ENCODE data around the gene LRIG1.

- TF ChIP-seq CTCF (conservative IDR thresholded peaks at IDR 0.05; ENCODE audit: low read depth, low read length) (no peak), EZH2 (IDR thresholded peaks at IDR 0.05; ENCODE audit: borderline replicate concordance, low read depth, low read length, poor library complexity, severe bottlenecking) (no peak)
Measured at GRCh38 chr3:66479532-66479947, 21.3 kb downstream of the LRIG1 start.

Measured in A673 (cell line).